CD4-positive, alpha-beta T cell treated with Interleukin-17A for 4 hours (primary cell): ENCODE results near the gene CEL.
A peak's percentile ranks its signal among the peaks of the same experiment; 100 is the strongest.
"Not testable (repeated sequence)": the region's sequence is repeated elsewhere in the genome, so short reads cannot be mapped to it uniquely, and the experiment has no call there.

Experiments
- DNase-seq: peaks from one replicate; pipeline ENCODE4 v3.0.0-alpha.2; 2020; ENCODE audit warnings: mixed read lengths

The CEL gene

GRCh38 chr9:133061764-133062145, at the start of gene CEL:
TSS of gene CEL (plus strand) at chr9:133061981. CDS start at chr9:133062003, 22 bp downstream.
- not testable (repeated sequence) for DNase-seq

GRCh38 chr9:133014696-133015095, 47.1 kb upstream of the CEL start:
- no peak for DNase-seq

- peak; percentile 67 for DNase-seq
These were observed 38.5 kb upstream of the CEL start for GRCh38 chr9:133023117-133023890.

- DNase-seq, result no peak
These were observed 35.4 kb upstream of the CEL start for GRCh38 chr9:133026426-133026825.

GRCh38 chr9:133027134-133027533, 34.6 kb upstream of the CEL start:
- no peak for DNase-seq

GRCh38 chr9:133028221-133028620, 33.6 kb upstream of the CEL start:
- DNase-seq, result no peak

GRCh38 chr9:133029994-133030316, 31.8 kb upstream of the CEL start:
- DNase-seq, result no peak

GRCh38 chr9:133030317-133031129, 31.3 kb upstream of the CEL start, which contains the start of gene GTF3C5:
TSS of gene GTF3C5 (plus strand) at chr9:133030997. CDS start at chr9:133031012, 15 bp downstream.
- peak; percentile 93 for DNase-seq

GRCh38 chr9:133031130-133031422, 30.7 kb upstream of the CEL start:
- DNase-seq, result no peak

- DNase-seq, result no peak
These were observed 30.3 kb upstream of the CEL start for GRCh38 chr9:133031496-133031911.

- DNase-seq, result no peak
These were observed 29.6 kb upstream of the CEL start for GRCh38 chr9:133032171-133032570.

- DNase-seq, result no peak
These were observed 26.1 kb upstream of the CEL start for GRCh38 chr9:133035669-133036068.

- no peak for DNase-seq
These were observed 23.8 kb upstream of the CEL start for GRCh38 chr9:133037775-133038515.

- peak; percentile 54 for DNase-seq
These were observed 20.8 kb upstream of the CEL start for GRCh38 chr9:133040892-133041479.

GRCh38 chr9:133041958-133042357, 19.8 kb upstream of the CEL start:
- DNase-seq, result no peak

GRCh38 chr9:133042676-133043075, 19.1 kb upstream of the CEL start:
- no peak for DNase-seq

GRCh38 chr9:133043449-133044035, 18.2 kb upstream of the CEL start:
- no peak for DNase-seq

GRCh38 chr9:133044125-133044524, 17.7 kb upstream of the CEL start:
- no peak for DNase-seq

- no peak for DNase-seq
These were observed 17.1 kb upstream of the CEL start for GRCh38 chr9:133044661-133045060.

- no peak for DNase-seq
These were observed 16.6 kb upstream of the CEL start for GRCh38 chr9:133045132-133045531.

- DNase-seq, result no peak
These were observed 15.4 kb upstream of the CEL start for GRCh38 chr9:133046196-133046899.

GRCh38 chr9:133046900-133047295, 14.9 kb upstream of the CEL start:
- DNase-seq, result no peak
